Adrenal gland (tissue), 12 donors: ENCODE results near the gene PMAIP1. TPM values are rescaled to one million over a fixed set of nuclear protein-coding genes. Genes with fewer than 3 reads are reported as not detected.
"Not testable (repeated sequence)": the region's sequence is repeated elsewhere in the genome, so short reads cannot be mapped to it uniquely, and the experiment has no call there.

Experiments used
- DNase-seq, 7 donors: peaks; one replicate each; pipeline ENCODE4 v3.0.0-alpha.2; 2019 to 2020
- H3K27ac ChIP-seq, 5 donors: fragments of 200-600 bp; sonication (generic) in 4 of 5; 1 replicate in 3 of 5; 2 replicates in 2 of 5; pipeline versions ENCODE4 v1.5.1 to v1.8.0; 2016 to 2020; ENCODE audit warnings: mild to moderate bottlenecking in 1 of 5
- H3K27me3 ChIP-seq: fragments of 200-600 bp; 2 replicates; pipeline ENCODE4 v1.8.0; 2021
- H3K36me3 ChIP-seq, 2 donors: fragments of 200-600 bp; replicated peaks in 1 of 2; 1 replicate in 1 of 2; 2 replicates in 1 of 2; pipeline versions ENCODE4 v1.5.1 to v1.8.0; 2018 to 2022
- H3K4me1 ChIP-seq, 2 donors: fragments of 200-600 bp; replicated peaks in 1 of 2; 1 replicate in 1 of 2; 2 replicates in 1 of 2; pipeline versions ENCODE4 v1.5.1 to v1.8.0; 2018 to 2021
- H3K4me3 ChIP-seq, 4 donors: fragments of 200-600 bp; sonication (generic) in 3 of 4; one replicate each; pipeline ENCODE4 v1.5.1; 2016 to 2018
- H3K9me3 ChIP-seq, 3 donors: fragments of 200-600 bp; sonication (generic) in 1 of 3; replicated peaks in 1 of 3; 1 replicate in 2 of 3; 2 replicates in 1 of 3; pipeline versions ENCODE4 v1.5.1 to v1.8.0; 2016 to 2021
- CTCF ChIP-seq, 6 experiments: fragments of 450-650 bp in 4 of 6; fragments of 200-600 bp in 2 of 6; sonication (generic) in 1 of 6; IDR thresholded peaks; 1 replicate in 5 of 6; 2 replicates in 1 of 6; pipeline versions ENCODE4 v1.5.1 to v1.8.0; 2016 to 2021; ENCODE audit warnings: antibody characterized with exemption in 6 of 6, mild to moderate bottlenecking in 2 of 6, moderate library complexity in 1 of 6
- POLR2A ChIP-seq, 2 donors: fragments of 450-650 bp; IDR thresholded peaks; one replicate each; pipeline ENCODE4 v1.6.1; 2017; ENCODE audit warnings: antibody characterized with exemption in 2 of 2, mild to moderate bottlenecking in 2 of 2, moderate library complexity in 1 of 2
- WGBS, 4 donors: extraction: QIAGEN DNeasy Blood & Tissue Kit in 2 of 4; methylation state at CpG; one replicate each; pipeline versions ENCODE4 v1.1.5 to v1.1.7; 2013 to 2017; 5-methylcytosine and 5-hydroxymethylcytosine counted together
- intact Hi-C, 2 donors: fragments of 100-400 bp; cut with DNase I; formaldehyde crosslinking; loops; one replicate each; pipeline versions ENCODE4 v1.14.1 to v1.15.0; 2022 to 2023
- polyA plus RNA-seq, 3 donors: library from polyadenylated mRNA; stranded (reverse); fragments of 200-250 nt in 2 of 3; fragments of 350-450 nt in 1 of 3; fragmentation: Illumina TruSeq in 1 of 3; extraction: RNeasy Lipid Tissue Mini Kit (QIAGEN cat#74804) in 1 of 3; gene quantifications; one replicate each; pipeline ENCODE4 v1.2.3, GENCODE V29; 2013 to 2014
- total RNA-seq, 9 donors: library from RNA; depleted of rRNA in 4 of 9; stranded (reverse); fragments of >200 nt in 4 of 9; fragments of 120-200 nt in 1 of 9; fragmentation: NEBNext Ultra II Directional in 1 of 9; extraction: Animal tissue kit (Norgen Biotek cat#: 25700) in 1 of 9; gene quantifications; one replicate each; pipeline versions ENCODE4 v1.1.0 to v1.2.4, GENCODE V29; 2013 to 2023
- donor health status: healthy with polysubstance abuse.
- donor health status: Bipolar disorder and iron deficiency.
- donor health status: DM: yes; HTN: yes; CAD: no.
- donor health status: DM: no; HTN: no; CAD: no.
- donor health status: DM: no; HTN: no; CAD: no.
- donor health status: DM: yes; HTN: yes; CAD: no.

PMAIP1 gene
- total and polyA plus RNA-seq, 12 donors, result 0.13 to 12.0 (median 0.53) TPM; not detected in 2

GRCh38 chr18:59853380-59853779 lies 46.4 kb upstream of the PMAIP1 start:
- no peak for DNase-seq
- Histone ChIP-seq H3K27ac (no peak overlapping the region), H3K27me3 (peaks cover 2% of the 10 kb centered on the region), H3K9me3 (no peaks in the 10 kb centered on the region), H3K4me3 (no peak overlapping the region), H3K4me1 (no peaks in the 10 kb centered on the region), H3K36me3 (no peaks in the 10 kb centered on the region)
- TF ChIP-seq POLR2A (IDR thresholded peaks at IDR 0.05) (no peak), CTCF (IDR thresholded peaks at IDR 0.05) (no peak)
- intact Hi-C loops, result no loop called here
- 71 to 84% (median 81%) methylated on average over 3 of the region's 3 CpGs for WGBS, 4 donors

- DNase-seq, H3K4me3 ChIP-seq, H3K27ac ChIP-seq, H3K9me3 ChIP-seq, H3K4me1 ChIP-seq, intact Hi-C loops, H3K27me3 ChIP-seq, H3K36me3 ChIP-seq: not testable (repeated sequence)
- WGBS, 4 donors, result 84 to 92% (median 85%) methylated on average over 4 of the region's 4 CpGs
Observed at GRCh38 chr18:59853988-59854387, 45.8 kb upstream of the PMAIP1 start.

DNA sequence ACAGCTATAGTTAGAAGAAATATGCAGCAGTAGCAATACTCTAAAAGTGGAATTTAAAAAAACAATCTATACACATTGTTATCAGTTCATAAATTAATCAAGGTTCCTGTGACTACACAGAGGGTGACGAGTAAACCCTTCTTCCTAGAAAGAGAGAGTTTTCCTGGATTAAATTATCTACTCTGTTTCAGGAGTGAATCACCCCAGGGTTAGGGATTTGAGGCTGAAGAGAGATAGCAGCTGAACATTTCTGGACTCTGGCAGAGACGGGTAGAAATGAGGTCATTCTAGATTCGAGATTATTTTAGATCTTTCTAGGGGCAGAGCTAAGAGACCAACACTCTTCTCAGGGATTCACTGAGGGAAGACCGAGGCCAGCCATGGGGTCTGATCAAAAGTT lies 38.8 kb upstream of the PMAIP1 start:
- no peak overlapping the region for H3K27ac ChIP-seq
- no peak for TF ChIP-seq CTCF (IDR thresholded peaks at IDR 0.05)
- no peak for TF ChIP-seq POLR2A (IDR thresholded peaks at IDR 0.05)
- WGBS, 4 donors, result 45 to 53% (median 50%) methylated on average over 4 of the region's 4 CpGs
- no peaks in the 10 kb centered on the region for H3K9me3 ChIP-seq
- no peaks in the 10 kb centered on the region for H3K4me1 ChIP-seq
- intact Hi-C loops, result no loop called here
- H3K4me3 ChIP-seq, result no peak overlapping the region
- peaks cover 12% of the 10 kb centered on the region for H3K27me3 ChIP-seq
- H3K36me3 ChIP-seq, result no peaks in the 10 kb centered on the region
- no peak for DNase-seq

- H3K9me3 ChIP-seq, result no peaks in the 10 kb centered on the region
- DNase-seq, result no peak
- TF ChIP-seq POLR2A (IDR thresholded peaks at IDR 0.05), result no peak
- TF ChIP-seq CTCF (IDR thresholded peaks at IDR 0.05), result no peak
- peaks cover 12% of the 10 kb centered on the region for H3K27me3 ChIP-seq
- H3K27ac ChIP-seq, result no peak overlapping the region
- H3K4me3 ChIP-seq, result no peak overlapping the region
- intact Hi-C loops, result no loop called here
- no peaks in the 10 kb centered on the region for H3K36me3 ChIP-seq
- 73 to 85% (median 77%) methylated on average over 7 of the region's 7 CpGs for WGBS, 4 donors
- H3K4me1 ChIP-seq, result no peaks in the 10 kb centered on the region
Observed at GRCh38 chr18:59861963-59862819, 37.6 kb upstream of the PMAIP1 start.
